HK-2 (cell line): ENCODE measurements around the gene B3GNT3.
A peak's percentile ranks its signal among the peaks of the same experiment; 100 is the strongest.
"Not testable (repeated sequence)": the region's sequence is repeated elsewhere in the genome, so short reads cannot be mapped to it uniquely, and the experiment has no call there.

Experiments used
- DNase-seq: peaks from one replicate; pipeline ENCODE4 v3.0.0-alpha.2; 2018; ENCODE audit not compliant: unreplicated experiment

Gene B3GNT3

GRCh38 chr19:17796838-17797423 lies 2.0 kb downstream of the B3GNT3 start:
- no peak for DNase-seq

DNA sequence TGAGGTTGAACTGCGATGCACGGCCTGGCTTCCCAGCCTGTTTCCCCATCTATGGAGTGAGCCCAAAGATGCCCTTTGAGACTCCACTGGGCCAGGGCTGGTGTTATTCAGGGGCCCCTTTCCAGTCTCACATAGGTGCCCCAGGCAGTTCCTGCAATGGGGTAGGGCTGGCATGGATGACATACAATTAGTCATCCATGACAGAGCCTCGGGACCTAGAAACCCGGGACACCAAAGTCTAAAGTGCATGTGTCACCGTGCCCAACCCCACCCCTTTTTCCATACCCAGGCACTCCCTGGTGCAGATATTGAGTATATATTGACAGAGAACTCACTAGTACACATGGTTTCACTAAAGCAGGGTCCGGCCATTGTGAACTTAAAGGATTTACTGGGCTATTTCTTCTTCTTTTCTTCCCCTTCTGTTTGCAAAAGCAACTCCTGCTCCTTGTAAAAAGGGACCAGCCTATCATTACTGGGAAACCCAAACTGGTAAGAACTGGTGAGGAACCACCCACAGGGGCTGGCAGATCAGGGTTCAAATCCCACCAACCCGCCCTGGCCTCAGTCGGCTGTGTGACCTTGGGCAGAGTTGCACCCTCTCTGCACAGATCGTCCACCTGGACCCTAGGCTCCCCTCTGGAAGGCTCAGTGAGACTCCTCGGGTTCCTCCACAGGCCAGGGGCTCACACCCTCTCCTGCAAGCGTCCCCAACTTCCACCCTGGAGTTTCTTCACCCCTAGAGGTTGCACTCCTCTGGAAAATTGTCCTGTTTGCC lies 2.7 kb downstream of the B3GNT3 start:
- peak; percentile 70 for DNase-seq

DNA sequence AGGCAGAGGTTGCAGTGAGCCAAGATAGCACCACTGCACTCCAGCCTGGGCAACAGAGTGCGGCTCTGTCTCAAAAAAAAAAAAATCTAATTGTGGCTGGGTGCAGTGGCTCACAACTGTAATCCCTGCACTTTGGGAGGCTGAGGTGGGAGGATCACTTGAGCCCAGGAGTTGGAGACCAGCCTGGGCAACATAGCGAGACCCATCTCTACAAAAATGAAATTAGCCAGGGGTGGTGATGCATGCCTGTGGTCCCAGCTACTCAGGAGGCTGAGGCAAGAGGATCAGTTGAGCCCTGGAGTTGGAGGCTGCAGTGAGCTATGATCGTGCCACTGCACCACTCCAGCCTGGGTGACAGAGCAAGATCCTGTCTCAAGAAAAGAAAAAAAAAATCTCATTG lies 3.7 kb downstream of the B3GNT3 start:
- DNase-seq = not testable (repeated sequence)

DNA sequence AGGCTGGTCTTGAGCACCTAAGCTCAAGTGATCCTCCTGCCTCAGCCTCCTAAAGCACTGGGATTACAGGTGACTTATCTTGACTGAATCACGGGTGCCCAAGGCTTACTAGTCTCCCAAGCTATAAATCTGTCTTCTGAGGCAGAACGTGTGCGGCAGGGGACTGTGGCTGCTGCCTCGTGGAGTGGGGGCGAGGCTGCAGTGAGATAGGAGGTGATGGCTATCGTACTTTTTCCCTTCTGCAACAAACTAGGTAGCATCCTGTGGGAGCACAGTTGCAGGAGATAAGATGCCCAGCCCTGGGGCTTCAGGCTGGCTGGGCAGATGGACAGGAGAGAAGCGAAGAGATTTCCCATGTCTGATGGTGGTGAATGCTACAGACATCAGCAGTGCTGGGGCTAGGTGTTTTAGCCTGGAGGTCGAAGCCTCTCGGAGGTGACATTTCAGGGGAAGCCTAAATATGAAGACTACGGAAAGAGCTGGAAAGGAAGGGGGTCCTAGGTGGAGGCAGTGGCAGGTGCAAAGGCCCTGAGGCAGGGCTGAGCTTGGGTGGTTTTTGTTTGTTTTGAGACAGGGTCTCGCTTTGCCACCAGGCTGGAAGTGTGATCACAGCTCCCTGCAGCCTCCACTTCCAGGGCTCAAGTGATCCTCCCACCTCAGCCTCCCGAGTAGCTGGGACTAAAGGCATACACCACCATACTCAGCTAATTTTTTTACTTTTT lies 7.4 kb downstream of the B3GNT3 start:
- DNase-seq = no peak

DNA sequence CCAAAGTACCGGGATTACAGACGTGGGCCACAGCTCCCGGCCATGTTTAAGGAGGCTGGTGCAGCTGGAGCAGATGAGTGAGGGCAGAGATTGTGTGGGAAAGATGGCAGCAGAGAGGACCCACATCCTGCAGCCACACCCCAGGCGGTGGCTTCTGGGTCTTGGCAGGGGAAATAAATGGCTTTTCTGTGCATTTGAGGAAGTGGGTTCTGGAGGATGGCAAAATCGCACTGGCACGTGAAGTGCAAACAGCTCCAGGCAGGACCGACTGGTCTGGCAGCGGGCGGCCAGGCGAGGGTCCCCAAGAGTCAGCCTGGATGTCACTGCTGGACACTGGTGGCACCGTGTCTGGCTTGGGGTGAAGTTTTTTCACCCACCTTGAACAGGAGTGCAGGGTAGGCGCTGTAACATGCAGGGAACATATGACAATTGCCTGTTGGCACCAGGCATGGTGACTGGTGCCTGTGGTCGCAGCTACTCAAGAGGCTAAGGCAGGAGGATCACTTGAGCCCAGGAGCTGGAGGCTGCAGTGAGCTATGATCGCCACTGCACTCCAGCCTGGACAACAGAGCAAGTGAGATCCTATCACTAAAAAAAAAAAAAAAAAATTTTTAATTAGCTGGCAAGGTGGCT lies 8.4 kb downstream of the B3GNT3 start:
- no peak for DNase-seq

- no peak for DNase-seq
Measured at GRCh38 chr19:17805427-17805826, 10.5 kb downstream of the B3GNT3 start.

GRCh38 chr19:17806945-17807344 lies 12.0 kb downstream of the B3GNT3 start:
- peak; percentile 22 for DNase-seq

- DNase-seq = no peak
Measured at GRCh38 chr19:17807731-17808316, 12.9 kb downstream of the B3GNT3 start.

GRCh38 chr19:17811103-17811502 lies 16.2 kb downstream of the B3GNT3 start:
- no peak for DNase-seq

DNA sequence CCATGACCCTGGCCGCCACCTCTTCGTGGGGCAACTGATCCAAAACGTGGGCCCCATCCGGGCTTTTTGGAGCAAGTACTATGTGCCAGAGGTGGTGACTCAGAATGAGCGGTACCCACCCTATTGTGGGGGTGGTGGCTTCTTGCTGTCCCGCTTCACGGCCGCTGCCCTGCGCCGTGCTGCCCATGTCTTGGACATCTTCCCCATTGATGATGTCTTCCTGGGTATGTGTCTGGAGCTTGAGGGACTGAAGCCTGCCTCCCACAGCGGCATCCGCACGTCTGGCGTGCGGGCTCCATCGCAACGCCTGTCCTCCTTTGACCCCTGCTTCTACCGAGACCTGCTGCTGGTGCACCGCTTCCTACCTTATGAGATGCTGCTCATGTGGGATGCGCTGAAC lies 16.7 kb downstream of the B3GNT3 start:
- no peak for DNase-seq

DNA sequence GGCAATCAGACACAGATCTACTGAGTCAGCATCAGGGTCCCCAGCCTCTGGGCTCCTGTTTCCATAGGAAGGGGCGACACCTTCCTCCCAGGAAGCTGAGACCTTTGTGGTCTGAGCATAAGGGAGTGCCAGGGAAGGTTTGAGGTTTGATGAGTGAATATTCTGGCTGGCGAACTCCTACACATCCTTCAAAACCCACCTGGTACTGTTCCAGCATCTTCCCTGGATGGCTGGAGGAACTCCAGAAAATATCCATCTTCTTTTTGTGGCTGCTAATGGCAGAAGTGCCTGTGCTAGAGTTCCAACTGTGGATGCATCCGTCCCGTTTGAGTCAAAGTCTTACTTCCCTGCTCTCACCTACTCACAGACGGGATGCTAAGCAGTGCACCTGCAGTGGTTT lies 17.2 kb downstream of the B3GNT3 start:
- no peak for DNase-seq

DNA sequence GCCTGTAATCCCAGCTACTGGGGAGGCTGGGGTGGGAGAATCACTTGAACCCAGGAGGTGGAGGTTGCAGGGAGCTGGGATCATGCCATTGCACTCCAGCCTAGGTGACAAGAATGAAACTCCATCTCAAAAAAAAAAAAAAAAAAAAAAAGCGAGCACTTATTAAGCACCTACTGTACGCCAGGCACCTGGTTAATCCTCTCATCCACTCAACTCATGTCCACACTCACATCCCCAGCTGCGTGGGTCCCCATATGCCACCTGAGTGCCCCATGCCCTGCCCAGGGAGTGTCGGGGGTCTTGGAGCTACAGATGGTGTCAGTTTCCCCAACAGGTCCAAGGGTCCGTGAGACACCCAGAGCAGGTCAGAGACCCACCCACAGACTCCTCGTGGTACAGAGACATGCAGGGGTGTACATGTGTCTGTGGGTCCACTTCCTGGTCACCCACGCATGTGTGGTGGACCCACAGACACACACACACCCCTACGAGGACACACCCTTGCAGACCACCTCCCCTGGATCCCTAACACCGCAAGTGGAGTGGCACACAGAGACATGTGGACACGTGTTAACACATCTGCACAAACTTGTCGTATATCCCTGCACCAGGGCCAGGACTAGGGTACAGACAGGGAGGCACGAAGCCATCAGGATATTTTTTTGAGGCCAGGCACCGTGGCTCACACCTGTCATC lies 22.9 kb downstream of the B3GNT3 start:
- DNase-seq = no peak

DNA sequence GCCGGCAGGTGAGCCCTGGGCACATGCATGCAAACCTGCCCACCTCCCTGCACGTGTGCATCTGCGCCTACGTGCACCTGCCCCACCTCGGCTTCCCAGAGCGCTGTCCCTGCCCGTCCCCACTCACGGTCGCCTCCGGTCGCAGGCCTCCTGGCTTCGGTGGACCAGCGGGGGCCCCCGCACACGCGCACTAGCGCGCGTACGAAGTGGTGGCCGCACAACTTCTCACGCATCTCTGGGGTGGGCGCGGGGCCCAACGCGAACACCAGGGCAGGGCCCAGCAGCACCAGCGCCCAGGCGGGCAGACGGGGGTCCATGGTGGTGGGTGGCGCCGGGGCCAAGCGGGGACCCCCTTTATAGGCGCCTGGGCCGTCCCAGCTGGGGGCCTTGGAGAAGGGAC lies 26.3 kb downstream of the B3GNT3 start, which contains the start of gene INSL3:
Gene INSL3 (minus strand): TSS at position 330 of the 400 bp plus-strand sequence. CDS start 13 bp downstream, at position 317.
- DNase-seq = no peak

DNA sequence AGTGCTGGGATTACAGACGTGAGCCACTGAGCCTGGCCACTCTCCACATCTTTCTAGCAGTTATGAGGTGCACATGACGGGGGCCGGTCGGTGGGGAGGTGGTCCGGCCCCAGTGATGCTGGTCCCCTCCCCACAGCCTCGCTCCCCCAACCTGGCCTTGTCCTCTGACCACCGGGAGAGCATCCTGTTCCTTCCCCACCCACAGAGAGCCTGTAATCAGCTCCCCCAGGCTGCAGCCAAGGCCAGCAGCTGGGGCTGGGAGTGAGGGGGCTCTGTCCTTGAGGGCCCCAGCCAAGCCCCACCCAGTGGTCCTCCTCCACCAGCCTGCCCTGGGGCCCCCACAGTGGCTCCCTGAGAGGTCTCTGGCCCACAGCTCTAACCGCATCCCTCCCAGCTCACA lies 29.4 kb downstream of the B3GNT3 start:
- no peak for DNase-seq

DNA sequence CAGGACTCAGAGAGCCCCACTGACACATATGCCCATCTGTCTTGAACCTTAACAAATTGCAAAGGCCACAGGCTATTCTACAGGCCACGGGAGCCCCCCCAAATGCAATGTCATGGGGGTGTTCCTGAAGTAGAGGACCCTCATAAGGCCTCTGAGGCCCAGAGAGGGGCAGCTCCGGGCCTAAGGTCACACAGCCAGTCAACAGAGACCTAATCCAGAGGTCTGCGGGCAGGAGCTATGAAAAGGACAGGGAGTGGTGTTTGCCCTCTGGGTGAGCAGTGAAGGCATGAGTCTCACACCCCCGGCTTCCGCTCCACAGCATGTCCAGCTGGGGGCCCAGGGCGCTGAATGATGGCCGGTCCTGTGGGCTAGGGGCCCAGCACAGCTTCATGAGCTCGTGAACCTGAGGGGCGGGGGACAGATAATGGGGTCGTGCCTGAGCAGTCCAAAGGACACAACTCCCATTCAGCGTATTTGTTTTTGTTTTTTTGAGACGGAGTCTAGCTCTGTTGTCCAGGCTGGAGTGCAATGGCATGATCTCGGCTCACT lies 31.6 kb downstream of the B3GNT3 start:
- no peak for DNase-seq

DNA sequence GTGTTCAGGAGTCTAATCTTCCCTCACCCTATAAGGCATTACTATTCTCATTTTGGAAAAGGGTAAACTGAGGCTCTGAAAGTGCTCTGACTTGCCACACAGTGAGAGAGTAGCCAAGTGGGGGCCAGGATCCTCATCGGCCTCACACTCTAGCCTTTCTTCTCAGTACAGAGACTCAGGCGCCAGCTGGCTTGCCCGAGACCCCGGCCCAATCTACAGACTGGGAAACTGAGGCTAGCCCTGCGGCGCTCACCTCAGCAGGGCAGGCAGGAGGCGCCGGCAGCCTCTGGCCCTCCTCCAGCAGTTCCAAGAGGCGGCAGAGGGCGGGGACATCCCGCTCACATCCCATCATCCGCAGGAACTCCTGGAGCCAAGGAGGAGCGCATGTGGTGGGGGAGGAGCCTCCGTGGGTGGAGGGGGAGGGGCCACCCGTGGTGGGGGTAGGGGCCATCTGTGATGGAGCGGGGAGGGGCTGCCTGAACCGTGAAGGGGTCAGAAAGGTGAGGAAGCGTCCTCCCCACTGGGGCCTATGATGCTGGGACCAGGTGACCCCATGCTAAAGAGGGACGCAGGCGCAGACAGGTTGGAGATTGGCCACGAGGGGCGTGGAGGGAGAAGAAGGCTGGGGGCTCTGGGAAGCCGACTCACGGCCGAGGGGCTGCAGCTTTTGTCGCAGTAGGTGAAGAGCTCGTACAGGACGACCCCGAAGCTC lies 35.1 kb downstream of the B3GNT3 start:
- DNase-seq = peak; percentile 50

DNA sequence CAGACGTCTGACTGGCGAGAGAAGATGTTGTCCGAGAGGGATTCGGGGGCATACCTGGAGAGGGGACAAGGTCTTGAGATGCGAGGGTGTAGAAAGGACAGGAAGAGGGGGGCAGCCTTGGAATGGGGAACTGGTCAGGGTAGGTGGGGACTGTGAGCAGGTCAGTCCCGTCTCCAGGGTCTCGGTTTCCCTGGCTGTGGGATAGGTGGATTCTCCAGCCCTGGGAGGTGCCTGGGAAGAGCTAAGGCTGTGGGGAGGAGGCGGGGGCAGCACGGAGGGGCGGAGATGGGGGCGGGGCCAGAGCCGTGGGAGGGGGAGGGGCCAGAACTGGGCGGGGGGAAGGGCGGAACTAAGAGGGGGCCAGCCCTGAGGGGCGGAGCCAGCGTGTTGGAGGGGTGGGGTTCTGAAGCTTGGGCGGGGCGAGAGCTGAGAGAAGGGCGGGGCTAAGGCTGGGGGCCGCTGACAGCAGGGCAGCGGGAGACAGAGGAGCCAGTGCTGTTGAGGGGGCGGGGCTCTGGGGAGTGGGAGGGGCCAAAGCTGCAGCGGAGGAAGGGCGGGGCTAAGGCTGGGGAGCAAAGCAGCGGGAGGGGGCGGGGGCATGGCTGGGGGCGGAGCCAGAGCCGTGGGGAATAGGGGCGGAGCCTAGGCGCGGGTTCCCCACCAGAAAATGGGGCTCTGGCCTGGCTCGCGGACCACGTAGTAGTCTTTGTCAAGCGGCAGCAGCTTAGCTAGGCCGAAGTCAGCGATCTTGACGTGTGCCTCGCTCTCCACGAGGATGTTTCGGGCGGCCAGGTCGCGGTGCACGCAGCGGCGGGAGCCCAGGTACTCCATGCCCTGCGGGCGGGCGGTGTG lies 35.9 kb downstream of the B3GNT3 start:
- DNase-seq = peak; percentile 31

GRCh38 chr19:17831419-17831888 lies 36.5 kb downstream of the B3GNT3 start:
- DNase-seq = no peak
